ENCODE results near the gene TUBA1B. TPM values are rescaled to one million over a fixed set of nuclear protein-coding genes. Genes with fewer than 3 reads are reported as not detected.

TUBA1B gene
- total RNA-seq, 1 experiment from 2014 or later: 1,866 TPM

DNA sequence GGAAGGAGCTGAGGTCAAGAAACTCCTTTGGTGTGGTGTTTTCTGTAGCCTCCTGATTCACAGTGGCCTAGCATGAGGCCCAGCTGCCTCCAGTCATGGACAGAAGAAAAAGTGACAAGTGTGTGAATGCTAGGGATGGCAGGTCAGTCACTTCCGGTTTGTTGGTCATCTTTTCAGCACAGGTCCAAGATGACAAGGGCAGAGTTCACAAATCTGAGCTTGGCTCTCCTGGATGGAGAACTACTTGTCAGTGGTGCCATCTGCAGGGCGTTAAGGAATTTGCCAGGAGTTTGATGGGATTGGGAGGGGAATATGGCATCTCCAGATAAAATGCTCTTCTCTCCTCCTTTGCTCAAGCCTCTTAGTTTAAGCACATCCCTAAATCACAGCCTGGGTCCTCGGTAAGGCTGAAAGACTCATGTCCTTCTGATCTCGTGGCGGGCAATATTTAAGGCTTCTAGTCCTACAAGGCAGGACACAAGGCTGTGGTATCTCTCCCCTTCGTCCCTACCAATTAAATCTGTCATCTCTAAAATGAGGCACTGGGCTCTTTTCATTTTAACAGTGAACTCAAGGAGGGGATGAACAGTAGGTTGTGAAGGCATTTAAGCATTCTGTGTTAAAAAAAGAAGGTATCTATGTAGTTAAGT is 10.0 kb downstream of the TUBA1B start:
- POLR2A ChIA-PET: interaction anchor here (0.6 to 1.8 kb wide), 6 partner anchors 10 to 620 kb away, joined by 3 to 7 read pairs (median 4); partner anchors contain the start of genes LMBR1L and TUBA1B
- no TSS peak for BruUV-seq (replicated peaks)
- no peaks in the 10 kb centered on the region for H3K9me3 ChIP-seq
- intact Hi-C loops (cut with micrococcal nuclease; ENCODE audit: unreplicated experiment): loop anchor here (1.0 kb wide), 4 partner anchors 11 to 57 kb away; partner anchors contain the start of gene LMBR1L
- no peaks in the 10 kb centered on the region for H3K27me3 Mint-ChIP-seq (ENCODE audit: insufficient read depth, unreplicated experiment)
- H3K27ac Mint-ChIP-seq (ENCODE audit: unreplicated experiment): no peak overlapping the region
- H3K27me3 ChIP-seq (replicated peaks; ENCODE audit: control insufficient read depth, insufficient read depth, low read length): no peaks in the 10 kb centered on the region
- no peaks in the 10 kb centered on the region for H3K36me3 ChIP-seq (ENCODE audit: control insufficient read depth, insufficient read depth, low read length)
- CTCF ChIA-PET: interaction anchor here (0.5 to 1.8 kb wide), 22 partner anchors 10 to 246 kb away, joined by 3 to 81 read pairs (median 5); partner anchors contain the start of genes LMBR1L, RHEBL1, TROAP and TUBA1B
- H3K4me3 ChIP-seq (ENCODE audit: low read depth, low read length): no peak overlapping the region
- H3K9me3 Mint-ChIP-seq (ENCODE audit: unreplicated experiment): no peaks in the 10 kb centered on the region
- no peaks in the 10 kb centered on the region for H3K4me1 Mint-ChIP-seq (ENCODE audit: low read depth, unreplicated experiment)
- TF ChIP-seq, protein P1, sequence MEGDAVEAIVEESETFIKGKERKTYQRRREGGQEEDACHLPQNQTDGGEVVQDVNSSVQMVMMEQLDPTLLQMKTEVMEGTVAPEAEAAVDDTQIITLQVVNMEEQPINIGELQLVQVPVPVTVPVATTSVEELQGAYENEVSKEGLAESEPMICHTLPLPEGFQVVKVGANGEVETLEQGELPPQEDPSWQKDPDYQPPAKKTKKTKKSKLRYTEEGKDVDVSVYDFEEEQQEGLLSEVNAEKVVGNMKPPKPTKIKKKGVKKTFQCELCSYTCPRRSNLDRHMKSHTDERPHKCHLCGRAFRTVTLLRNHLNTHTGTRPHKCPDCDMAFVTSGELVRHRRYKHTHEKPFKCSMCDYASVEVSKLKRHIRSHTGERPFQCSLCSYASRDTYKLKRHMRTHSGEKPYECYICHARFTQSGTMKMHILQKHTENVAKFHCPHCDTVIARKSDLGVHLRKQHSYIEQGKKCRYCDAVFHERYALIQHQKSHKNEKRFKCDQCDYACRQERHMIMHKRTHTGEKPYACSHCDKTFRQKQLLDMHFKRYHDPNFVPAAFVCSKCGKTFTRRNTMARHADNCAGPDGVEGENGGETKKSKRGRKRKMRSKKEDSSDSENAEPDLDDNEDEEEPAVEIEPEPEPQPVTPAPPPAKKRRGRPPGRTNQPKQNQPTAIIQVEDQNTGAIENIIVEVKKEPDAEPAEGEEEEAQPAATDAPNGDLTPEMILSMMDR (IDR thresholded peaks at IDR 0.05; ENCODE audit: insufficient read depth in 1 of 2, low read depth in 1 of 2, low read length in 1 of 2, severe bottlenecking in 1 of 2, unreplicated experiment in 1 of 2): peak; percentile 77 to 78
- no peaks in the 10 kb centered on the region for H3K4me1 ChIP-seq
- peak; percentile 77 to 81 for DNase-seq
- peaks cover 13% of the 10 kb centered on the region for H3K36me3 Mint-ChIP-seq (ENCODE audit: insufficient read depth, unreplicated experiment)
- no peak overlapping the region for H3K4me3 Mint-ChIP-seq (ENCODE audit: unreplicated experiment)

DNA sequence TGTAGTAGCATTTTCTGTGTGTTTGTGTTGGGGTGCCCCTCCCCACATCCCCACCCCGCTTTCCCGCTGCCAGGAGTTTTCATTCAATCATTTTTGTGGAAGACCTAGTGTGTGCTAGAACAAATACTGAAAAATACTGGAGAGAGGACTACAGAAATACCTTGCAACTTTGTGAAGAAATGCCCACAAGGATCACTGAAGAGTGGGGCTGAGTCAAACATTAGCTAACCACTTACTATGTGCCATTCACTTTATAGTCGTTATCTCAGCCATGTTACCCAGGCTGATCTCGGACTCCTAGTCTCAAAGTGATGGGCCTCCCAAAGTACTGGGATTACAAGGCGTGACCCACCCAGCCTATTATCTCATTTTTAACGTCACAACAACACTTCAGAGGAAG is 20.0 kb downstream of the TUBA1B start:
- ChIA-PET CTCF (interaction anchor here (0.6 to 4.4 kb wide), 18 partner anchors 10 to 258 kb away, joined by 3 to 47 read pairs (median 5); partner anchors contain the start of genes DHH, RHEBL1 and TUBA1B), POLR2A (interaction anchor here (0.5 to 1.9 kb wide), 5 partner anchors 10 to 195 kb away, joined by 3 to 24 read pairs (median 4); partner anchors contain the start of gene TUBA1B)
- H3K36me3 ChIP-seq (ENCODE audit: control insufficient read depth, insufficient read depth, low read length): no peaks in the 10 kb centered on the region
- H3K4me3 ChIP-seq (ENCODE audit: low read depth, low read length): peak overlapping the region; percentile 35
- H3K9me3 ChIP-seq: 0 out of 2 replicates have a peak, but pooled peaks cover 6% of the 10 kb centered on the region
- Mint-ChIP-seq H3K27ac (ENCODE audit: unreplicated experiment) (peak overlapping the region; percentile 89), H3K36me3 (ENCODE audit: insufficient read depth, unreplicated experiment) (peaks cover 8% of the 10 kb centered on the region), H3K4me3 (ENCODE audit: unreplicated experiment) (peak overlapping the region; percentile 97), H3K9me3 (ENCODE audit: unreplicated experiment) (no peaks in the 10 kb centered on the region), H3K27me3 (ENCODE audit: insufficient read depth, unreplicated experiment) (no peaks in the 10 kb centered on the region), H3K4me1 (ENCODE audit: low read depth, unreplicated experiment) (peaks cover 18% of the 10 kb centered on the region)
- BruUV-seq (replicated peaks): no TSS peak
- intact Hi-C loops (cut with micrococcal nuclease; ENCODE audit: unreplicated experiment): loop anchor here (2.0 kb wide), 1 partner anchor 16 kb away; the partner anchor contains the start of gene DHH
- no peak for DNase-seq
- H3K4me1 ChIP-seq: peaks cover 14% of the 10 kb centered on the region
- H3K27me3 ChIP-seq (replicated peaks; ENCODE audit: control insufficient read depth, insufficient read depth, low read length): no peaks in the 10 kb centered on the region
- TF ChIP-seq, protein P1 (IDR thresholded peaks at IDR 0.05; ENCODE audit: insufficient read depth in 1 of 2, low read depth in 1 of 2, low read length in 1 of 2, severe bottlenecking in 1 of 2, unreplicated experiment in 1 of 2): no peak

DNA sequence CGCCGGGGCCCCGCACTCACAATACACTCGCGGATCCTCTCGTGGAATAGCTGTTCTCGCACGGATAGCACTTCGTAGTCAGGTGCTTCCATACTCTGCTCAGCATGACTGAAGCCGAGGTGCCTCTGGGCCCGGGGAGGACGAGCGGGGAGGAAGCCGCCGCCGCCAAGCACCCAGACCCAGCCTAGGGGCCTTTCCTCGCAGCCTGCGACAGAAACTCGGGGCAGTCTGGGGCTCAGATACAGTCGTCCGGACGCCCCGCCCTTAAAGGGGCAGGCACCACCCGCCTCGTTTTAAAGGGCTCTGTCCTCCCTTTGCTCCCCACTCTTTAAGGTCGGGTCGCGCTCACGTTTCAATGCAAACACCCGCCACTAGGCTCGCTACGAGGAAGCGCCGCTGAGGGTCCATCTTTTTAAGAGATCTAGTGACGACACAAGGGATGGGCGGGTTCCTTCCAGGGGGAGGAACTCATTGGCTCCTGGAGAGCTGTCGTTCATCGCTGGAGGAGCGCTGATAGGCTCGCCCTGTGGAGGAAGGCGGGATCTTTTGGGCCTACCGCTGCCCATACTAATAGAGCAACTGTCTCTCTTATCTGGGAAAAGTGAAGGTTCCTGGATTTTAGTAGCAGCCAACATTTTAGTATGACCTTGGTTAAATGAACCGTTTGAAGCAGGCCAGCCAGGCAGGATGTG is 20.6 kb downstream of the TUBA1B start, which contains the start of gene LMBR1L:
LMBR1L (minus strand) TSS at position 384 of the 692 bp plus-strand sequence; CDS start at position 92, 292 bp downstream.
- no TSS peak for BruUV-seq (replicated peaks)
- peaks cover 14% of the 10 kb centered on the region for H3K4me1 ChIP-seq
- peaks cover 18% of the 10 kb centered on the region for H3K4me1 Mint-ChIP-seq (ENCODE audit: low read depth, unreplicated experiment)
- TF ChIP-seq, protein P1 (IDR thresholded peaks at IDR 0.05; ENCODE audit: insufficient read depth in 1 of 2, low read depth in 1 of 2, low read length in 1 of 2, severe bottlenecking in 1 of 2, unreplicated experiment in 1 of 2): peak; percentile 25 to 62
- no peaks in the 10 kb centered on the region for H3K27me3 ChIP-seq (replicated peaks; ENCODE audit: control insufficient read depth, insufficient read depth, low read length)
- ChIA-PET CTCF (interaction anchor here (0.6 to 4.4 kb wide), 19 partner anchors 10 to 258 kb away, joined by 3 to 47 read pairs (median 4); partner anchors contain the start of genes DHH, RHEBL1 and TUBA1B), POLR2A (interaction anchor here (0.5 to 1.9 kb wide), 7 partner anchors 10 to 913 kb away, joined by 3 to 24 read pairs (median 4); partner anchors contain the start of genes DDX23 and TUBA1B)
- 0 out of 2 replicates have a peak, but pooled peaks cover 6% of the 10 kb centered on the region for H3K9me3 ChIP-seq
- no peaks in the 10 kb centered on the region for H3K27me3 Mint-ChIP-seq (ENCODE audit: insufficient read depth, unreplicated experiment)
- H3K4me3 ChIP-seq (ENCODE audit: low read depth, low read length): peak within 1 kb of the TSS; percentile 77
- no peaks in the 10 kb centered on the region for H3K9me3 Mint-ChIP-seq (ENCODE audit: unreplicated experiment)
- DNase-seq: peak; percentile 97 to 98
- peak within 1 kb of the TSS; percentile 97 for H3K4me3 Mint-ChIP-seq (ENCODE audit: unreplicated experiment)
- no peaks in the 10 kb centered on the region for H3K36me3 ChIP-seq (ENCODE audit: control insufficient read depth, insufficient read depth, low read length)
- H3K36me3 Mint-ChIP-seq (ENCODE audit: insufficient read depth, unreplicated experiment): peaks cover 8% of the 10 kb centered on the region
- intact Hi-C loops (cut with micrococcal nuclease; ENCODE audit: unreplicated experiment): loop anchor here (1.0 to 2.0 kb wide), 4 partner anchors 11 to 22 kb away; partner anchors contain the start of gene DHH
- peak within 1 kb of the TSS; percentile 89 for H3K27ac Mint-ChIP-seq (ENCODE audit: unreplicated experiment)
